HEK293T (cell line): ENCODE measurements around the gene SSR2.
"Not testable (repeated sequence)": the region's sequence is repeated elsewhere in the genome, so short reads cannot be mapped to it uniquely, and the experiment has no call there.

ENCODE experiments used
- CTCF ChIA-PET: fragments of 350-600 bp; formaldehyde crosslinking; extraction: SDS; loops from one replicate; lab custom pipeline; 2021; ENCODE audit warnings: antibody characterized with exemption, inconsistent platforms; lab: Yijun Ruan, JAX
- POLR2A ChIA-PET: fragments of 350-600 bp; formaldehyde crosslinking; extraction: SDS; loops from one replicate; lab custom pipeline; 2020; ENCODE audit warnings: antibody characterized with exemption, inconsistent platforms; lab: Yijun Ruan, JAX
- DNase-seq: peaks from one replicate; pipeline ENCODE4 v3.0.0; 2012; ENCODE audit warnings: mixed read lengths; ENCODE audit errors: extremely low spot score
- ARNT ChIP-seq: fragments of 450-650 bp; IDR thresholded peaks from 2 replicates; pipeline ENCODE4 v1.6.1; 2017; ENCODE audit warnings: mild to moderate bottlenecking
- BHLHE40 ChIP-seq: fragments of 450-650 bp; IDR thresholded peaks from 2 replicates; pipeline ENCODE4 v1.6.1; 2016; ENCODE audit warnings: mild to moderate bottlenecking, moderate library complexity, borderline replicate concordance
- CTBP1 ChIP-seq: fragments of 450-650 bp; IDR thresholded peaks from 2 replicates; pipeline ENCODE4 v1.6.1; 2016; ENCODE audit warnings: borderline replicate concordance
- ELF4 ChIP-seq: fragments of 450-650 bp; IDR thresholded peaks from 2 replicates; pipeline ENCODE4 v1.6.1; 2017; ENCODE audit warnings: antibody characterized with exemption
- FOXA1 ChIP-seq: fragments of 450-650 bp; IDR thresholded peaks from 2 replicates; pipeline ENCODE4 v1.6.1; 2016; ENCODE audit warnings: mild to moderate bottlenecking
- FOXK2 ChIP-seq: fragments of 450-650 bp; IDR thresholded peaks from 2 replicates; pipeline ENCODE4 v1.6.1; 2016; ENCODE audit warnings: mild to moderate bottlenecking
- FOXM1 ChIP-seq: fragments of 450-650 bp; IDR thresholded peaks from 2 replicates; pipeline ENCODE4 v1.6.1; 2017; ENCODE audit warnings: mild to moderate bottlenecking, borderline replicate concordance
- HDGF ChIP-seq: fragments of 450-650 bp; IDR thresholded peaks from 2 replicates; pipeline ENCODE4 v1.6.1; 2017; ENCODE audit warnings: antibody characterized with exemption, borderline replicate concordance
- L3MBTL2 ChIP-seq: fragments of 450-650 bp; conservative IDR thresholded peaks from 2 replicates; pipeline ENCODE4 v1.6.1; 2016; ENCODE audit warnings: mild to moderate bottlenecking
- LEF1 ChIP-seq: fragments of 450-650 bp; IDR thresholded peaks from 2 replicates; pipeline ENCODE4 v1.6.1; 2017; ENCODE audit warnings: mild to moderate bottlenecking, borderline replicate concordance
- NFRKB ChIP-seq: fragments of 450-650 bp; IDR thresholded peaks from 2 replicates; pipeline ENCODE4 v1.6.1; 2016; ENCODE audit warnings: mild to moderate bottlenecking, moderate library complexity
- SP1 ChIP-seq: fragments of 450-650 bp; IDR thresholded peaks from 2 replicates; pipeline ENCODE4 v1.6.1; 2017
- SUZ12 ChIP-seq: fragments of 450-650 bp; IDR thresholded peaks from 2 replicates; pipeline ENCODE4 v1.6.1; 2016; ENCODE audit warnings: mild to moderate bottlenecking
- TARDBP ChIP-seq: fragments of 450-650 bp; IDR thresholded peaks from 2 replicates; pipeline ENCODE4 v1.6.1; 2016
- ZNF384 ChIP-seq: fragments of 450-650 bp; IDR thresholded peaks from 2 replicates; pipeline ENCODE4 v1.6.1; 2016
- TF ChIP-seq, protein P1 (sequence below): fragments of 450-650 bp; IDR thresholded peaks from 2 replicates; pipeline ENCODE4 v1.6.1; 2016

SSR2 gene

DNA sequence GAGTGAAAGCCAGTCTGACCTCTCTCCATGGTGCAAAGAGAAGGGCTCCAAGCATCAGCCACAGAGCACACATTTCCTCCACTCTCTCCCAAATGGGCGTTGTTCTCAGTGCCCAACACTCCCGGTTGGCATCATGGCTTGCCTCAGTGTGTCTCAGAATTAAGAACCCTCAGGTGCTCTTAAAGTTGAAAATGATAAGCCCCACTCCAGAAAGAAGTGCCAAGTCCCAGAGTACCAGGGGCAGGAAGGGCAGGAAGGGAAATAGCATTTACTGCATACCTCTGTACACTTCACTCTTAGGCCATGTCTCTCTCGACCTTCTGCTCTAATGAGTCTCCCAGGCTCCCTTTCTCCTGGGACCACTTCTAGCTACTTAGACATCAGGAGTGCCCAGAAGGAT lies 27.2 kb downstream of the SSR2 start:
- TF ChIP-seq ARNT (no peak), FOXK2 (no peak), ELF4 (no peak), HDGF (no peak), L3MBTL2 (no peak), SUZ12 (no peak), ZNF384 (no peak), FOXM1 (no peak), LEF1 (no peak), TARDBP (no peak), BHLHE40 (no peak), CTBP1 (no peak), SP1 (no peak), NFRKB (no peak), FOXA1 (no peak)
- TF ChIP-seq, protein P1, sequence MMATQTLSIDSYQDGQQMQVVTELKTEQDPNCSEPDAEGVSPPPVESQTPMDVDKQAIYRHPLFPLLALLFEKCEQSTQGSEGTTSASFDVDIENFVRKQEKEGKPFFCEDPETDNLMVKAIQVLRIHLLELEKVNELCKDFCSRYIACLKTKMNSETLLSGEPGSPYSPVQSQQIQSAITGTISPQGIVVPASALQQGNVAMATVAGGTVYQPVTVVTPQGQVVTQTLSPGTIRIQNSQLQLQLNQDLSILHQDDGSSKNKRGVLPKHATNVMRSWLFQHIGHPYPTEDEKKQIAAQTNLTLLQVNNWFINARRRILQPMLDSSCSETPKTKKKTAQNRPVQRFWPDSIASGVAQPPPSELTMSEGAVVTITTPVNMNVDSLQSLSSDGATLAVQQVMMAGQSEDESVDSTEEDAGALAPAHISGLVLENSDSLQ, result no peak
- ChIA-PET CTCF (interaction anchor here (0.6 kb wide), 1 partner anchor 10 kb away, joined by 4 read pairs; no protein-coding TSS in a partner anchor), POLR2A (no interaction called here)
- DNase-seq, result no peak

DNA sequence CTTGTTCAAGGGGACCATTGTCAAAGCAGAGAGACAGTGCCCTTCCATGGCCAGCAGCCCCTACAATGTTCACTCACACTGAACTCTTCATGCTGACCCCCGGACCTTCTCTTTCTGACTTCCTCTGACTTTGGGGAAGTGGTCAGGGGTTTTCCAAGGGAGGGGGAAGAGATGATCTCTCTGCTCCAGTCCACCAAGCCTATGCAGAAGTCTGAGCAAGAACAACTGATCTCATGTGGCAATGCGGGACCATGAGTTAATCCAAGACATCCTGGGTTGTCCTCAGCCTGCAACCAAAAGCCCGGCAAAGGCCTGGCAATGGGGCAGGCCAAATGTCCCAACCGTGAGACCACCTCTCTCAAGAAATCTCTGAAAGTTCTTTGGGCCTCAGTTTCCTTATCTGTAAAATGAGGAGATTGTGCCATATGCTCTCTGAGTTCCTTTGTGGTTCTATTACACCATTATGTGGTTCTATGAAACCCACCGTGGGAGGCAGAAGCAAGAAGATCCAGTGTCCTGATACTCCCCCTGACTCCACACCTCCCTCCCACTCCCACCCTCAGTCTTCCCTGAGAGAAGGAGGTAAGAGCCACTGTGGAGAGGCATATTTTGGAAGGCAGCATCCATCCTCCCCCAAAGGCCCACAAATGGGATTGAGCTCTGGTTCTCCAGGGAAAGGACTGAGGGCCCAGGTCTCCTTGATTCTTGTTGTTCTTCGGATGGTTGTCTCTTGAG lies 30.6 kb downstream of the SSR2 start:
- CTCF ChIA-PET, result interaction anchor here (0.6 to 3.7 kb wide), 19 partner anchors 9 to 90 kb away, joined by 3 to 39 read pairs (median 5); partner anchors contain the start of genes ARHGEF2 and KHDC4
- DNase-seq, result no peak
- POLR2A ChIA-PET, result interaction anchor here (0.7 to 1.6 kb wide), 6 partner anchors 11 to 71 kb away, joined by 3 to 18 read pairs (median 4); partner anchors contain the start of genes ARHGEF2, KHDC4 and RXFP4
- no peak for TF ChIP-seq SP1

DNA sequence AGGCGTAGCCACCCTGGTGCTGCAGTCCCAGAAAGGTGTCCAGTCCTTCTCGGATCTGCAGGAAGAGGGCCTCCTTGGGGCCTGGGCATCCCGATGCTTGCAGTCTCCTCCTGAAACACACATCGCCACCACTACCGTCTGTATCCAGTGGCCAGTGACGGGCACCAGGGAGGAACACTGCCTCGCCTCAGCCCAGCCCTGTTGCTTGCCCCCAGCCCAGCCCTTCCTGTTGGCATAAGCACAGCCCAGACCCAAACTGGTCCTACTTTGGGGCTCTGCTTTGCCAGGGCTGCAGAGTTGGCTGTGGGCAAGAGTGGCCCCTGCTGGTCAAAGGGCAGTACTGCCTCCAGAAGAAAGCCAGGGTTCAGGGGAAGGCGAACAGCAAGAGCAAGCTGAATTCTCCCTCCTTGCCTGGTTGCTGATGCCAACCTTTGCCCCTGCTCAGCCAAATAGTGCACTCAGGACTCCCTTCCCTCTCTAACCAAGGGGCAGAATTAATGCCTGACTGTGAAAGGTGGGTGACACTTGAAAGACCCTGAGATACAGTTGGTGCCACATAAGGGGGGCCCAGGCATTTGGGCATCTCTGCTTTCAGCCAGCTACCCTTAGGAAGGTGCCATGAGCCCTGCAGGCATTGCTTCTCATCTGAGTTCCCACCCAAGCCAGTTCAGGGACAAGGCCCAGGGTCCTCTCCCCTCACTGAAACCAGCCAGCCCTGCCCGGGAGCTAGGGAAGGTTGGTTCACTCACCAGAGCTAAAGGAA lies 31.3 kb downstream of the SSR2 start:
- ChIA-PET POLR2A (interaction anchor here (0.7 to 1.6 kb wide), 6 partner anchors 11 to 70 kb away, joined by 3 to 18 read pairs (median 4); partner anchors contain the start of genes ARHGEF2, KHDC4 and RXFP4), CTCF (interaction anchor here (0.6 to 3.7 kb wide), 19 partner anchors 8 to 89 kb away, joined by 3 to 39 read pairs (median 5); partner anchors contain the start of genes ARHGEF2 and KHDC4)
- TF ChIP-seq SP1 (no peak), L3MBTL2 (no peak), ZNF384 (no peak), HDGF (no peak), TARDBP (no peak), ARNT (no peak), BHLHE40 (no peak), SUZ12 (no peak), ELF4 (no peak), FOXM1 (no peak), FOXA1 (no peak), NFRKB (no peak), LEF1 (no peak), FOXK2 (no peak)
- TF ChIP-seq, protein P1, result no peak
- DNase-seq, result peak; percentile 87

DNA sequence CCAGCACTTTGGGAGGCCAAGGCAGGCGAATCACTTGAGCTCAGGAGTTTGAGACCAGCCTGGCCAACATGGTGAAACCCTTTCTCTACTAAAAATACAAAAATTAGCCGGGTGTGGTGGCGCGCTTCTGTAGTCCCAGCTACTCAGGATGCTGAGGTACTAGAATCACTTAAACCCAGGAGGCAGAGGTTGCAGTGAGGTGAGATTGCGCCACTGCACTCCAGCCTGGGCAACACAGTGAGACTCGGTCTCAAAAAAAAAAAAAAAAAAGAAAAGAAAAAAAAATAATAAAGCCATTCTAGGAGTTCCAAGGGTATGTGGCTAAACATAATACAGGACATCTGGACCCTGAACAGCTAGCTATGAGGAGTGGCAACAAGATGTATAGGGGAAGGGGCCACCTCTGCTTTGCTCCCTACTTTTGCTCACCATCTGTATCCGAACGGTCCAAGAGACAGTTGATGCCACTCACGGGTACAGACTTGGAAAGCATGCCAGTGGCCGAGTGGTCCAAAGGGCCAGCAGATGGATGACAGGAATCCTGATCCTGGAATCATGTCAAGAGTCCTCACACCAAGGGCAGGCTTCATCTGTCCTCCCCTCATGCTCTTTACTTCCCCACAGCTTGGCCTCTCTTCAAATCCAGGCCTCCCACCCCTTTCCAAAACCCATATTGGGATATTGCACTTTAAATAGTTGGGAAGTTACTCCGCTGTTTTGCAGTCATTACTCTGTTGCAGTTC lies 35.7 kb downstream of the SSR2 start:
- DNase-seq, result not testable (repeated sequence)
- POLR2A ChIA-PET, result interaction anchor here (1.4 to 4.4 kb wide), 5 partner anchors 10 to 68 kb away, joined by 4 to 53 read pairs (median 9); partner anchors contain the start of genes KHDC4 and UBQLN4
- CTCF ChIA-PET, result interaction anchor here (0.9 to 2.0 kb wide), 2 partner anchors 10 to 81 kb away, joined by 4 to 8 read pairs; no protein-coding TSS in a partner anchor

DNA sequence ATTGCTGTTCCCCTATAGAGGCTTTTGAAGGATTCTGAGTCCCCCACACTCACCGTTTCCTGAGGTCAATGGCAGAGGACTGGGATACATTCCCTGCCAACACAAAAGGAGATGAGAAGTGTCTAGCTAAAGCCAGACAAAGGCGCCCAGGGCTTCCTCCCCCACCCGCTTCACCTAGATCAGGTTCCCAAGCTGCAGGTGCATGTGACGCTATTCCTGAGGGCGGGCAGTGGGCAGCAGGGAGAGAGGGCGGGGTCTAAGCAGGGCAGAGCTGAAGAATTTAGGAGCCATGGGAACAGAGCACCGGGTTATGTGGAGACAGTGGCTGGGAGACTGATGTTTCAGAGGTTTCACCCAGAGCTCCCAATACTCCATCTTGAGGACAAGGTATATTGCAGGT lies 36.4 kb downstream of the SSR2 start:
- TF ChIP-seq ARNT, result no peak
- TF ChIP-seq BHLHE40, result no peak
- TF ChIP-seq LEF1, result no peak
- no peak for TF ChIP-seq SUZ12
- TF ChIP-seq, protein P1, result no peak
- no peak for TF ChIP-seq ELF4
- TF ChIP-seq L3MBTL2, result no peak
- POLR2A ChIA-PET, result interaction anchor here (1.0 to 4.4 kb wide), 10 partner anchors 9 to 124 kb away, joined by 3 to 53 read pairs (median 6); partner anchors contain the start of genes KHDC4 and UBQLN4
- no peak for DNase-seq
- CTCF ChIA-PET, result interaction anchor here (0.7 to 2.1 kb wide), 6 partner anchors 10 to 82 kb away, joined by 3 to 14 read pairs (median 4); no protein-coding TSS in a partner anchor
